T-helper 2 cell treated with Interferon-gamma antibody and Interleukin-4, amounts not matched to agents 5 μg/mL and 100 μg/mL, for 36 hours (primary cell): Measurements from ENCODE around the gene SEPTIN8.

ENCODE experiments used
- DNase-seq: peaks from one replicate; pipeline ENCODE4 v3.0.0; 2021; ENCODE audit warnings: low spot score
- H3K27ac Mint-ChIP-seq: one replicate; pipeline ENCODE4 v1.8.0; 2021; ENCODE audit warnings: mild to moderate bottlenecking, mixed read lengths
- H3K27me3 Mint-ChIP-seq: one replicate; pipeline ENCODE4 v1.8.0; 2021; ENCODE audit warnings: low read depth, mixed read lengths
- H3K36me3 Mint-ChIP-seq: one replicate; pipeline ENCODE4 v1.8.0; 2021; ENCODE audit warnings: low read depth, mixed read lengths
- H3K4me1 Mint-ChIP-seq: one replicate; pipeline ENCODE4 v1.8.0; 2021; ENCODE audit warnings: low read depth, mixed read lengths
- H3K4me3 Mint-ChIP-seq: one replicate; pipeline ENCODE4 v1.8.0; 2022; ENCODE audit warnings: mild to moderate bottlenecking, moderate library complexity, mixed read lengths
- H3K9me3 Mint-ChIP-seq: one replicate; pipeline ENCODE4 v1.8.0; 2021; ENCODE audit warnings: mixed read lengths

The SEPTIN8 gene

DNA sequence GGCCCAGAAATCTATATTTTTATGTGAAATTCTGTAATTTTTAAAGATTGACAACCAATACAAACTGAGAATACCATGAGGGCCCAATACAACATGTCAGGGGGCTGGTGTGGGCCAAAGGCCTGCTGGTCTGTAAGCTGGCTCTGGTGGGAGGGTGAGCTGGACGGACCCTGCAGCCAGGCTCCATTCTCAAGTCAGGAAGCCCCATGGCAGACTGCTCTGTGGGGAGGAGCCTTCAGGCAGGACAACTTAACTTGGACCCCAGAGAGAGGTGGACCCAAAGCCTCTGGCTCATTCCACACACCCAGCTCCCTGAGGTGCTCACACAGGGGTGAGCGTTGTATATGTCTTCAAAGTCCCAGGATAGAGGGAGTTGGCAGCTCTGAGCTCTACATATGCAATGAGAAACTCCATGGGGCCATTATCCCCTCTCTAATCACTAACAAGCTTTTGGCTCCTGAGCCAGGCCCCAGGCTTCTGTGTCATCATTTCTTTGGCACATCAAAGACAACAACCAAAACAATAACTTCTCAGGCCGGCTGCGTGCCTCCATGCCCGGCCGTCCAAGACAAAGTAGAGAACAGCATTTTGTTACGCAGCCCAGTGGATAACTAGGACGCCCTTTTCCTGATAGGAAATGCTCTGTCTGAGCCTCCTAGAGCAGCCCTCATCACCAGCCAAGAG is 6.4 kb downstream of the SEPTIN8 start:
- H3K9me3 Mint-ChIP-seq: no peaks in the 10 kb centered on the region

DNA sequence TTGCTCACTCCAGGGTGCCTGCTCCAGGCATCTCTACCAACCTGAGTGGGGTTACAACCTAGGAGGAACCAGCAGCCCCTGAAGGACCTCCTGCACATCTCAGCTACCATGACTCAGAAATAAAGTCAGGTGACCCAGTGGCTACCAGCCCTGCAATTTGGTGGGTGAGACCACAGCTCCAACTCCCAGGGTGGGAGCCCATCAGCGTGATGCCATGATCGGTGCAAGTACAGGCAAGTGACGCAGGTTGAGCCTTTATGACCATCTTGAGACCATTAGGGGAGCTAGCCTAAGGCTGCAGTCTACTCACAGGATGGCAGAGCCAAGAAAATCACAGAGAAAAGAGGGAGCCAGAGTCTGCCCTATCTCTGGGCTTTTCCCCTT is 8.6 kb downstream of the SEPTIN8 start:
- no peak overlapping the region for H3K27ac Mint-ChIP-seq

More for the DNA sequence above, 6.4 kb downstream of the SEPTIN8 start:
- Mint-ChIP-seq H3K4me3 (no peak overlapping the region), H3K27ac (no peak overlapping the region), H3K4me1 (peaks cover 2% of the 10 kb centered on the region), H3K36me3 (no peaks in the 10 kb centered on the region), H3K27me3 (peaks cover 21% of the 10 kb centered on the region)
- no peak for DNase-seq

DNA sequence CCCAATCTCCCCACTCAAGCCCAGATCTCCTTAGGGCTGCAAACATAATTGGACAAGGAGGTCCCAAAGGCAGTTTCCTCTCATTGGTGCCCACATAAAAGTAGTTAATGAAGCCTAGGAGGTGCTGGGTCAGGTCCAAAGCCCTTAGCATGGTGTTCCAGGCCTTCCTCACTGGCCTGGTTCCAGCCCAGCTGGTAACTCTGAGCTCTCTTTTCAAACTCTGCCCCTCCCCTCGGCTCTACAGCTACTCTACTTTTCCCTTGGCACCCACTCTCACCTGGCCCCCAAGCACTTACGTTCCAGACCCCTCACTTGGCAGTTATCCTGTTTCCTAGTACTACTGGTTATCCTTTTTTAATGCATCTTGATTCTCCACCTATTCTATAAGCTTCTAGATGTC is 9.9 kb downstream of the SEPTIN8 start:
- H3K36me3 Mint-ChIP-seq: peaks cover 5% of the 10 kb centered on the region
- no peaks in the 10 kb centered on the region for H3K4me1 Mint-ChIP-seq
- no peak overlapping the region for H3K27ac Mint-ChIP-seq
- H3K9me3 Mint-ChIP-seq: no peaks in the 10 kb centered on the region
- no peaks in the 10 kb centered on the region for H3K27me3 Mint-ChIP-seq
- H3K4me3 Mint-ChIP-seq: no peak overlapping the region
- DNase-seq: no peak

More for the DNA sequence above, 8.6 kb downstream of the SEPTIN8 start:
- no peaks in the 10 kb centered on the region for H3K9me3 Mint-ChIP-seq
- H3K4me3 Mint-ChIP-seq: no peak overlapping the region
- H3K4me1 Mint-ChIP-seq: no peaks in the 10 kb centered on the region
- peaks cover 1% of the 10 kb centered on the region for H3K36me3 Mint-ChIP-seq
- DNase-seq: no peak
- H3K27me3 Mint-ChIP-seq: peaks cover 3% of the 10 kb centered on the region

DNA sequence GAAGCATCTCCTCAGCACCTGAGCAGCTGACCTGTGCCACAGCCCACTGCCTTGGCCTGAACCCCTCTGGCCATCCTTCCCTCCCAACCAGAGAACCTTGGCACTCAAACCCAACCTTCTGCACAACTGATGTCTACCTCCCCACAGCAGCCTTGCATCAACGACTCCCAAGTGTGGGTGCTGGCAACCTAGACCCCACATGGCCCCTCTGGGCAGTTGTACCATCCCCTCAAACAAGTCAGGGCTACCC is 10.3 kb downstream of the SEPTIN8 start:
- Mint-ChIP-seq H3K27me3 (no peaks in the 10 kb centered on the region), H3K9me3 (no peaks in the 10 kb centered on the region), H3K36me3 (peaks cover 5% of the 10 kb centered on the region), H3K27ac (no peak overlapping the region), H3K4me3 (no peak overlapping the region), H3K4me1 (no peaks in the 10 kb centered on the region)
- no peak for DNase-seq

DNA sequence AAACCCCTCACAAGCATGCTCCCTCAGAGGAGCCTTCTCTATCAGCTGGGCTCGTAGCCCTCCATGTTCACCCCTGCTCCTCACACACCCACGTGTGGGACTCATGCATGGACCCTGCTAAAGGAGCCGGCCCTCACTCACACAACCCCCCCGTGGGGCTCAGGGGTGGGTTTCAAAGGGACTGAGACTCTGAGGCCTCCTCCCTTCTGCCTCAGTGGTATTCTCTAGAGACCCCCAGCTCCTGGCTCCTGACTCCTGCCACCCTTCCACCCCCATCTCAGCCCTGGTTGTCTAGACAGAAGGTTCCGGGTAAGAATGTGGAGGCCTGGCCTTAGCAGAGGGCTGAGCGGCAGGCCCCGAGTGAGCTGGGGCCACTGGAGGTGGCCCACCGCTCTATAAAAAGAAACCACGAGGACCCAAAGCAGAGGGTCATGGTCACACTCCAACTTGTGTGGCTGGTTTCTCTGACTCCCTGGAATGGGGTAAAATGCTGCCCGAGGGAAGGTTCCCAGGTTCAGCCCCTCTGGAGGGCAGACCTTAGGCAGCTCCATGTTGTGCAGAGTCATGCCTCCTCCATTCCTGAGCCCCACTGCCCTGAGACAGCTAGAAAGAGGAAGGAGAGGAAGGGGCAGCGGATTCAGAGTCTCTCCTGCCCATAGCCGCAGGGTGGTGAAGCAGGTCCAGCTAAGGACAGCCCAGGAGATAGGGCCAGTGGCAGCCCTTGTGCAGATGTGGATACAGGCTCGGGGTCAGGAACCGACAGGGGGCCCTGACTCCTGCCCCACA is 10.8 kb downstream of the SEPTIN8 start:
- DNase-seq: no peak
- Mint-ChIP-seq H3K4me1 (no peaks in the 10 kb centered on the region), H3K36me3 (peaks cover 8% of the 10 kb centered on the region), H3K4me3 (no peak overlapping the region), H3K27ac (no peak overlapping the region), H3K9me3 (no peaks in the 10 kb centered on the region), H3K27me3 (no peaks in the 10 kb centered on the region)

DNA sequence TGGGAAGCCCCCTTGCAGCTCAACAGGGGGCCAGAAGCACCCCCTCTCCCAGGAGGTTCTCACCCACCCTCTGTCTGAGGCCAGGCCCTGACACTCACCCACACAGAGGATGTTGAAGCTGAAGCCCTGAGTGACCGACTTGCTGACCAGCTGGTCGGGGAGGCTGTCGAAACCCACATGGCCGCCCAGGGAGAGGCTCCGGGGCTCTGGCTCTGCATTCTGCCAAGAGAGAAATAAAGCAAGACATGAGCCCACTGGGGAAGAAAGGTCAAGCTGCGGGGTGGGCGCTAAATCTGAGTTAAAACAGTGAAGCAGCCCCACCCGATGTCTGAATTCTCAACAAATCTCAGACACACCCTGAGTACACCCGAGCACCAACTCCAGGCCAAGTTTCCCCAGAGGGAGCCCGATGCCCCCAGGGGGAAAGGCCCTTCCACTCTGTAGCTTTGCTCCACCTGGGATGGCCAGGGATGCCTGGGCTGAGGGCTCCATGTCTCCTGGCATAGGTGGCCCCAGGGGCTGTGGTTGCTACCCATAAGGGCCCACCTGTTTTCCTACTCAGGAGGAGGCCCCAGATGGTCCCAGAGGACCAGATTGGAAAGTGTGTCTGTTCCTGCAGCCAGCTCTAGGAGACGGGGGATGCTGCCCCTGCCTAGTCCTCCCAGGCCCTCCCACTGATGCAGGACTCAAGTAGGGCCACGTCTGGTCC is 11.6 kb downstream of the SEPTIN8 start:
- Mint-ChIP-seq H3K4me3 (no peak overlapping the region), H3K9me3 (no peaks in the 10 kb centered on the region), H3K36me3 (peaks cover 11% of the 10 kb centered on the region), H3K27ac (no peak overlapping the region), H3K4me1 (no peaks in the 10 kb centered on the region), H3K27me3 (no peaks in the 10 kb centered on the region)
- no peak for DNase-seq

DNA sequence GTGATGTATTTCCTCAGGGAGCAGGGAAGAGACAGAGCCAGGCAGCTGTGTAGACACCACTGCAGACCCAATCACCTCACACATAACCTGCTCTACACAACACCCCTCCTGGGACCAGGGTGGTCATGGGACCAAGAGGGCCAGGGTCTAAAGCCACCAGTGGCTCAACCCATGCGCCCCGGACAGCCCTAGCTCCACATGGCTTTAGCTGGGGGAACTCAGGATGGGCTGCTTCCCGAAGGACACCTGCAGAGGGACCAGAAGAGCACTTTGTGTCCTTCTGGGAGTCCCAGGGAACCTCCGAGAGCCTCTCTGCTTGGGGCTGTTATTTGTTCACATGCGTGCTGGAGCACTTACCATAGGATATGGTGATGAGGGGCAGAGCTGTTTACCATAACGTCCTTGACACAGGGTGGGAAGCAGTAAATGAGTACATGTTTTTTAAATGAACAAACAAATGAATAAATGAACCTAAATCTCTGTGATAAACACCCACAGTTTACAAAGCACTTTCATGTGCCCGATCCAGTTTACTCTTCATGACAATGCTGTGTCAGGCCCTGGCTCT is 12.3 kb downstream of the SEPTIN8 start:
- no peak overlapping the region for H3K27ac Mint-ChIP-seq
- DNase-seq: no peak

DNA sequence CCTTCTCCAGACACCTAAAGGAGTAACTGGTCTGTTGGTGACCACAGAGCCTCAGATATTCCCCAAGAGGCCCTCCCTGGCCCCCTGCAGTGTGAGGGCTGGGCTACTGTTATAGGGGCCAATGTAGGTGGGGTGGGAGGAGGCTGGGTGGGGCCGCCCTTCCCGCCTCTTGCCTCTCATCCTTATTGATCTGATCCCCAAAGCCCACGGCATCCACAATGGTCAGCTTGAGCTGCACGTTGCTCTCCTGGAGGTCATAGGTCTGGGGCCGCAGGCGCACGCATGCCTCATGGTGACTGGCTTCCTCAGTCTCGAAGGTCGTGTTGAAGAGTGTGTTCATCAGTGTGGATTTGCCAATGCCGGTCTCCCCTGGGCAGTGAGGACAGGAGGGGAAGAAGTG is 13.0 kb downstream of the SEPTIN8 start:
- Mint-ChIP-seq H3K9me3 (no peaks in the 10 kb centered on the region), H3K4me1 (no peaks in the 10 kb centered on the region), H3K27me3 (no peaks in the 10 kb centered on the region), H3K4me3 (no peak overlapping the region), H3K27ac (no peak overlapping the region), H3K36me3 (peaks cover 12% of the 10 kb centered on the region)
- DNase-seq: no peak

More for the DNA sequence above, 12.3 kb downstream of the SEPTIN8 start:
- Mint-ChIP-seq H3K4me1 (no peaks in the 10 kb centered on the region), H3K9me3 (no peaks in the 10 kb centered on the region), H3K36me3 (peaks cover 12% of the 10 kb centered on the region), H3K4me3 (no peak overlapping the region), H3K27me3 (no peaks in the 10 kb centered on the region)

DNA sequence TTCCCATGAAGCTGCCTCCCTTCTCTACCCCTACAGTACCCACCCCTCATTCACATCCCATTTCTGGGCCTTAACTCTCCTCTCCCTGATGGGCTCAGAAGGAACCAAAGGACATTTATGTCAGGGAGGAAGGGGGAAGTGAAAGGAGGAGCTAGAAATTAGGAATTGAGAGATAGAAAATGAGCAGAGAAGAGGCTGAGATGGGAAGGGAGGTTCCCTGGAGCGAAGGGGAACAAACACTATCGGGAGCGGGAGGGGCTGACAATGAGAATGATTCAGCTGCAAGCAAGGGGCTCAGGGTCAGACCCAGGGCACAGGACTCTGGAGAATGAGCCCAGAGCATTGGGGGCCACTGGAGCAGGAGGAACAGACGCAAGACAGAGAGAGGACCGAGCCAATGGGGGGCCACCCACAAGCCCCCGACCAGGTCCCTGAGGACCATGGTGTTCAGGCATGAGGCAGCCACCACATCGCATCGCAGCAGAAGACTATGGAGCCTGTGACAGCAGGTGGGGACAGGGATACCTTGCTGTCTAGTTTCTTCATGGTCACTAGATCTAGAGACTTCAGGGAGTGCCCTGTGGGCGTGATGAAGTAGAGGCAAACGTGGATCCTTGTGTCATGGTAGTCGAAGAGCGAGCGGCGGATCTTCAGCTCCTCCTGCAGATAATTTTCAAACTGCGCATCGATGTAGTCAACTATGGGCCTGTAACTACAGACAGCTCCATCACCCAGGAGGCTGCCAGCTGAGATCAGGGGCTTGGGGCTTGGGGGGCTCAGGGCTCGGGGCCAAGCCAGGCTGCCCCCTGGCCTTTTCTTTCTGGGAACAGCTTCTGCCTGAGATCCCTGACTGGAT is 13.6 kb downstream of the SEPTIN8 start:
- no peaks in the 10 kb centered on the region for H3K27me3 Mint-ChIP-seq
- H3K9me3 Mint-ChIP-seq: no peaks in the 10 kb centered on the region
- DNase-seq: no peak
- no peaks in the 10 kb centered on the region for H3K4me1 Mint-ChIP-seq
- peaks cover 14% of the 10 kb centered on the region for H3K36me3 Mint-ChIP-seq
- H3K4me3 Mint-ChIP-seq: no peak overlapping the region
- no peak overlapping the region for H3K27ac Mint-ChIP-seq

DNA sequence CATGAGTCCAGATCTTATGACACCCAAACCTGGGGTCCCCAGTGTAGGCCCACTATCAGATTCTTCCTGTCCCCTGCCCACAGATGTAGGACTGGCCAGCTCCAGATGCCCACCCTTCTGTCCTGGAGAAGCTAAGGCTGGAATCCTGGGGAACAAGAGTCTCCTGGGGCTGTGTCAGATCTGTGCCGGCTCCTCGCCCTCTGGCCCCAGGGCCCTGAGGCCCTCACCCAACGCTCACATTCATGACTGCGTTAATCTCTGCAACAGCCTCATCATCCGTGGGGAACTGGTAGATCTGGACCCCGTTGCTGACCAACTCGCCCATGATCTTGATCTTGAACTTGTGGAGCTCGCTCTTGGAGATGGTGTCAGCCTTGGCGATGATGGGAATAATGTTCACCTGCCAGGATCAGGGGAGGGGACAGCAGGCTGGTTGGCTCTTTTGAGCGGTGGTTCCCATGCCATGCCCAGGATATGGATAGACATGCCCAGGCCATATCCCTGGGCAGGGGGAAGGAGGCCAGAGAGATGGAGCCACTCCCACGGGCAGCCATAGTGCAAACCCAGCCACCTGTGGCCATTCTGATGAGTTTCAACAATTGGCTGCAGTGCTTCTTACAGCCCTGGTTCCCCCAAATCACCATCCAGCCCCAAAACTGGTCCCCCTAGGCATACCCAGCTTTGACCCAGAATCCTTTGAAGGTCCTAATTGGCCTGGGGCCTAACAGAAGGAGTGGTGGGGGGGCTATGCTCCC is 14.6 kb downstream of the SEPTIN8 start:
- Mint-ChIP-seq H3K27me3 (no peaks in the 10 kb centered on the region), H3K9me3 (no peaks in the 10 kb centered on the region), H3K36me3 (peaks cover 14% of the 10 kb centered on the region), H3K4me3 (no peak overlapping the region), H3K27ac (no peak overlapping the region), H3K4me1 (no peaks in the 10 kb centered on the region)
- DNase-seq: no peak

DNA sequence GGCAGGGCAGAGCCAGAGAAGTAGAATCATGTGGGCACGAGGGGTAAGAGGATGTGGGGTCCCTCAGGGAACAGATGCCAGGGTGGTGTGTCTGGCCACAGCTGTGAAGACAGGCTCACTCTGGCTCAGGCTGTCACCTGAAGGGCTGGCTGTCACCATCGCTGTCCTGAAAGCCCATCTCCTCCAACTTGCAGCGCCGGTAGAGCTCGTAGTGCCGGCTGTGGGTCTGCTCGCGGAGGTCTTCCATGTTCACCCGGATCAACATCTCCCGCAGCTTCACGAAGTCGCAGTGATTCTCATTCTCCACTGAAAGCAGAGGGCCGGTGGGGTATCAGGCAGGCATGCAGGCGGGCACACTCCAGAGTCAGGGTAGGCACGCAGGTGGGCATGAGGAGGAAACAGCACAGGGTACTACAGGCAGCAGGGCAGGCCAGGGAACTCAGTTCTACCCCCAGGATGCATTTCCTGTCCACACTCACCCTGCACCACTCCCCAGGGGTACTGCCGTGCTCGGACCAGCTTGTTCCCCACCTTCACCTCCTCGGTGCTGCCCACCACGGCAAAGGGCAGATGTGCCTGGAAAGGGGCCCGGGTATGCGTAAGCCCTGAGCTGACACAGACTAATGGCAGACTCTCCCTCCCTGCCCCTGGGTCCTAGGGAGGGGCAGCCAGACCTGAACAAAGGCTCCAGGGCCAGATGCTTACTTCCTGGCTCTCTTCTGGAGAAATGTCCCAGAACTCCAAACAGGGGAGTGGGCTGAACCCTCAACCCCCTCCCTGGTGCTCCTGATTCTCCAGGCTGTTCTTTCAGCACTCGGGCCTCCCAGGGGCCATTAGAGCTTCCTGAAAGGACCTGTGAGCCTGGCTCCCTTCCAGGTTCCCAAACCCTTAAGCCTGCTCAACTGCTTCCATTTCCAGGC is 15.5 kb downstream of the SEPTIN8 start:
- no peak overlapping the region for H3K27ac Mint-ChIP-seq
- H3K36me3 Mint-ChIP-seq: peaks cover 14% of the 10 kb centered on the region

DNA sequence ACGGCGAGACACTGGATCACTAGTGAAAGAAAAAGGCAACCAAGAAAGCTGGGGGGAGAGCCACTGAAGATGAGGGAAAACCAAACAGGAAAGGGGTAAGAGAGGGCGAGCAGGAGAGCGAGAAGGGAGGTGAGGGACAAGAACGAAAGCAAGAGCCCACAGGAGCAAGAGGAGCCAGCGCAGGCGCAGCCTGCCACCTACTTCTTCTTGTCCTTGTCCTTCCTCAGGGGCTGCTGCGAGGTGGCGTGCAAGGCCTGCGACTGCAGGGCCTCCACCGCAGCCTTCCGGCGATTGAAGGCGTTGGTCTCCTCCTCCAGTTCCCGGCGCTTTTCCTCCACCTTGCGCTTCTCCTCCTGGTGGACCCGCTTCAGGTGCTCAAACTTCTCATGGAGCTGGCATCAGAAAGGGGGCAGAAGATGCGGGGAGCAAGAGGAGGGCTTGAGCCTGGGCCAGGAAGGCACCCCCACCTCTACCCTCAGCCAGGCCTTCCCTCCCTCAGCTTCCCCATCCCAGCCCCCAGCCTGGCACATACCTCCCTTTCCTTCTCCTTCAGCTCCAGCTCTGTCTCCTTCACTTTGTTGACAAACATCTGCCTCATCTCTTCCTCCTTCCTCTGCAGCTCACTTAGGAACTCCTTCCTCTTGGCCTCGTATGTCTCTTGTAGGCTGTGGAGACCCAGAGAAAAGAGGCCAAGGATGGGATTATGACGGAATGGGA is 16.3 kb downstream of the SEPTIN8 start:
- no peaks in the 10 kb centered on the region for H3K9me3 Mint-ChIP-seq
- no peaks in the 10 kb centered on the region for H3K4me1 Mint-ChIP-seq
- no peak overlapping the region for H3K4me3 Mint-ChIP-seq
- no peaks in the 10 kb centered on the region for H3K27me3 Mint-ChIP-seq
- H3K27ac Mint-ChIP-seq: peak overlapping the region; percentile 70
- DNase-seq: no peak
- peaks cover 14% of the 10 kb centered on the region for H3K36me3 Mint-ChIP-seq

More for the DNA sequence above, 15.5 kb downstream of the SEPTIN8 start:
- no peaks in the 10 kb centered on the region for H3K4me1 Mint-ChIP-seq
- no peaks in the 10 kb centered on the region for H3K27me3 Mint-ChIP-seq
- no peaks in the 10 kb centered on the region for H3K9me3 Mint-ChIP-seq
- DNase-seq: no peak
- H3K4me3 Mint-ChIP-seq: no peak overlapping the region
